GM21515 (cell line): ENCODE results near the gene PWP1.
"Not testable (repeated sequence)": the region's sequence is repeated elsewhere in the genome, so short reads cannot be mapped to it uniquely, and the experiment has no call there.

Experiments used
- ATAC-seq: cut with Tn5 transposase; IDR thresholded peaks from one replicate; pipeline ENCODE4 v1.9.1; 2021; ENCODE audit not compliant: unreplicated experiment

PWP1 gene

GRCh38 chr12:107667464-107667863 lies 18.1 kb upstream of the PWP1 start:
- ATAC-seq, result no peak

GRCh38 chr12:107668320-107669098 lies 17.1 kb upstream of the PWP1 start:
- no peak for ATAC-seq

- no peak for ATAC-seq
Measured at GRCh38 chr12:107669946-107670345, 15.7 kb upstream of the PWP1 start.

GRCh38 chr12:107670999-107671643 lies 14.5 kb upstream of the PWP1 start:
- ATAC-seq, result no peak

GRCh38 chr12:107677671-107678070 lies 7.9 kb upstream of the PWP1 start:
- no peak for ATAC-seq

- ATAC-seq, result no peak
Measured at GRCh38 chr12:107679336-107679735, 6.3 kb upstream of the PWP1 start.

- ATAC-seq, result no peak
Measured at GRCh38 chr12:107681455-107681835, 4.2 kb upstream of the PWP1 start.

- no peak for ATAC-seq
Measured at GRCh38 chr12:107681836-107682820, 3.5 kb upstream of the PWP1 start.

GRCh38 chr12:107684029-107684795 lies 1.4 kb upstream of the PWP1 start:
- no peak for ATAC-seq

GRCh38 chr12:107684990-107685359 lies 624 bp upstream of the PWP1 start:
- no peak for ATAC-seq

GRCh38 chr12:107695772-107696171 lies 10.2 kb downstream of the PWP1 start:
- not testable (repeated sequence) for ATAC-seq

- no peak for ATAC-seq
Measured at GRCh38 chr12:107702106-107702505, 16.5 kb downstream of the PWP1 start.

- ATAC-seq, result no peak
Measured at GRCh38 chr12:107704041-107704440, 18.4 kb downstream of the PWP1 start.

GRCh38 chr12:107705522-107705921 lies 19.9 kb downstream of the PWP1 start:
- ATAC-seq, result not testable (repeated sequence)

- no peak for ATAC-seq
Measured at GRCh38 chr12:107715780-107716179, 30.2 kb downstream of the PWP1 start.

GRCh38 chr12:107718606-107719005 lies 33.0 kb downstream of the PWP1 start:
- no peak for ATAC-seq

- ATAC-seq, result not testable (repeated sequence)
Measured at GRCh38 chr12:107727327-107727726, 41.7 kb downstream of the PWP1 start.

GRCh38 chr12:107727742-107728141 lies 42.1 kb downstream of the PWP1 start:
- not testable (repeated sequence) for ATAC-seq

GRCh38 chr12:107730618-107731341 lies 45.2 kb downstream of the PWP1 start:
- ATAC-seq, result no peak

- no peak for ATAC-seq
Measured at GRCh38 chr12:107731366-107731765, 45.8 kb downstream of the PWP1 start.
